Adrenal gland (tissue), 12 donors: ENCODE data around the gene SDK1. TPM values are rescaled to one million over a fixed set of nuclear protein-coding genes. Genes with fewer than 3 reads are reported as not detected.

Experiments used
- DNase-seq, 7 donors: peaks; one replicate each; pipeline ENCODE4 v3.0.0-alpha.2; 2019 to 2020
- H3K27ac ChIP-seq, 5 donors: fragments of 200-600 bp; sonication (generic) in 4 of 5; 1 replicate in 3 of 5; 2 replicates in 2 of 5; pipeline versions ENCODE4 v1.5.1 to v1.8.0; 2016 to 2020; ENCODE audit warnings: mild to moderate bottlenecking in 1 of 5
- H3K27me3 ChIP-seq: fragments of 200-600 bp; 2 replicates; pipeline ENCODE4 v1.8.0; 2021
- H3K36me3 ChIP-seq, 2 donors: fragments of 200-600 bp; replicated peaks in 1 of 2; 1 replicate in 1 of 2; 2 replicates in 1 of 2; pipeline versions ENCODE4 v1.5.1 to v1.8.0; 2018 to 2022
- H3K4me1 ChIP-seq, 2 donors: fragments of 200-600 bp; replicated peaks in 1 of 2; 1 replicate in 1 of 2; 2 replicates in 1 of 2; pipeline versions ENCODE4 v1.5.1 to v1.8.0; 2018 to 2021
- H3K4me3 ChIP-seq, 4 donors: fragments of 200-600 bp; sonication (generic) in 3 of 4; one replicate each; pipeline ENCODE4 v1.5.1; 2016 to 2018
- H3K9me3 ChIP-seq, 3 donors: fragments of 200-600 bp; sonication (generic) in 1 of 3; replicated peaks in 1 of 3; 1 replicate in 2 of 3; 2 replicates in 1 of 3; pipeline versions ENCODE4 v1.5.1 to v1.8.0; 2016 to 2021
- CTCF ChIP-seq, 6 experiments: fragments of 450-650 bp in 4 of 6; fragments of 200-600 bp in 2 of 6; sonication (generic) in 1 of 6; IDR thresholded peaks; 1 replicate in 5 of 6; 2 replicates in 1 of 6; pipeline versions ENCODE4 v1.5.1 to v1.8.0; 2016 to 2021; ENCODE audit warnings: antibody characterized with exemption in 6 of 6, mild to moderate bottlenecking in 2 of 6, moderate library complexity in 1 of 6
- POLR2A ChIP-seq, 2 donors: fragments of 450-650 bp; IDR thresholded peaks; one replicate each; pipeline ENCODE4 v1.6.1; 2017; ENCODE audit warnings: antibody characterized with exemption in 2 of 2, mild to moderate bottlenecking in 2 of 2, moderate library complexity in 1 of 2
- whole genome bisulfite sequencing, 4 donors: extraction: QIAGEN DNeasy Blood & Tissue Kit in 2 of 4; methylation state at CpG; one replicate each; pipeline versions ENCODE4 v1.1.5 to v1.1.7; 2013 to 2017; 5-methylcytosine and 5-hydroxymethylcytosine counted together
- intact Hi-C, 2 donors: fragments of 100-400 bp; cut with DNase I; formaldehyde crosslinking; loops; one replicate each; pipeline versions ENCODE4 v1.14.1 to v1.15.0; 2022 to 2023
- polyA plus RNA-seq, 3 donors: library from polyadenylated mRNA; stranded (reverse); fragments of 200-250 nt in 2 of 3; fragments of 350-450 nt in 1 of 3; fragmentation: Illumina TruSeq in 1 of 3; extraction: RNeasy Lipid Tissue Mini Kit (QIAGEN cat#74804) in 1 of 3; gene quantifications; one replicate each; pipeline ENCODE4 v1.2.3, GENCODE V29; 2013 to 2014
- total RNA-seq, 9 donors: library from RNA; depleted of rRNA in 4 of 9; stranded (reverse); fragments of >200 nt in 4 of 9; fragments of 120-200 nt in 1 of 9; fragmentation: NEBNext Ultra II Directional in 1 of 9; extraction: Animal tissue kit (Norgen Biotek cat#: 25700) in 1 of 9; gene quantifications; one replicate each; pipeline versions ENCODE4 v1.1.0 to v1.2.4, GENCODE V29; 2013 to 2023
- donor health status: healthy with polysubstance abuse.
- donor health status: Bipolar disorder and iron deficiency.
- donor health status: DM: yes; HTN: yes; CAD: no.
- donor health status: DM: no; HTN: no; CAD: no.
- donor health status: DM: no; HTN: no; CAD: no.
- donor health status: DM: yes; HTN: yes; CAD: no.

SDK1 gene
- total and polyA plus RNA-seq, 12 donors, result 0.50 to 3.6 (median 1.5) TPM

DNA sequence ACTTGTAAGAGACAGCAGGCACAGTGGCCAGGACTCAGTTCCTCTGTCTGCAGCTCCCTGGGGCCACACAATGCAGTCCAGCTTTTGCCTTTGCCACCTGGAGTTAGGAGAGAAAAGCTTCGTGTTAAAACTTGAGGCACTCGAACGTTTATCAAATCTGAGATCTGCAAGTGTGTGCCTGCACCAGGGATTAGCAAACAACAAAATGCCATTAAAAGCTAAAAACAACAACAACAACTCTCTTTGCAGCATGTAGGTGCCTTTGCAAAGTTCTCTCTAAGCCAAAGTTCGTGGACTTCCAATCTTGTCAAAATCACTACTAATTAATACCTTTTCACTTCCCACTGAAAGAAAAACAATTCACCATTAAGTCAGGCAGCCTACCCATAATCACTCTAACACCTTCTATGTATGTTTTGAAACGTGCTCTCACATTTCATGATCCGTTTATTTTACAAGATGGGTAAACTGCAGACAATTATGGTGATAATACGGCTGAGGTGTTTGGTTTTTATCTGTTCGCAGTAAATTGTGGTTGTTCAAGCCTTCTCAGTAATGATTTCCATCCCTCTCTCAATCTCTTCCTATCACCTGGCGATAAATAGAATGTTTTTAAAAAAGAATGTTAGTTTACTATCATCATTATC lies 36.2 kb upstream of the SDK1 start:
- Histone ChIP-seq H3K36me3 (no peaks in the 10 kb centered on the region), H3K27ac (no peak overlapping the region), H3K4me1 (no peaks in the 10 kb centered on the region), H3K4me3 (no peak overlapping the region), H3K27me3 (no peaks in the 10 kb centered on the region), H3K9me3 (no peaks in the 10 kb centered on the region)
- no peak for DNase-seq
- intact Hi-C loops, result no loop called here
- WGBS, 4 donors, result 44 to 54% (median 50%) methylated on average over 9 of the region's 9 CpGs
- TF ChIP-seq POLR2A (IDR thresholded peaks at IDR 0.05), result no peak
- TF ChIP-seq CTCF (IDR thresholded peaks at IDR 0.05), result no peak

DNA sequence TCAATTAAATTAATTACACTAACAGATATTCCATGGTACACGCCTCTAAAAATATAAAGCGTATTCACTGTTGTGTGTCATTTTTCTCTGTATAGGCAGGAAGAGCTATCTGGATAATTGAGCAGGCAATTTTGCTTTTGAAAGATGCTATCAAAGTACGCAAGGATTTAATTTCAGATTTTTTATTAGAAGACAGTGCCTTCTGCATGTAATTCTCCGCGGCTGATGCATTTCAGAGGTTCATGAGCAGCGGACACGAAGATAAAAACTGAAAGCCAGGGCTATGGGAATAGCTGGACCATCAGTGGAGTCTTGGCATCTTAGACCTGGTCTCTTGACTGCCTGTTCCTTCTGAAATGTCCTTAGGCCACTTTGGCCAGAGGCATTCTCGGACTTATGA lies 35.7 kb upstream of the SDK1 start:
- H3K4me3 ChIP-seq, result no peak overlapping the region

GRCh38 chr7:3266240-3266639 lies 34.8 kb upstream of the SDK1 start:
- WGBS, 4 donors, result 73 to 83% (median 80%) methylated on average over 4 of the region's 4 CpGs
- intact Hi-C loops, result no loop called here
- TF ChIP-seq POLR2A (IDR thresholded peaks at IDR 0.05), result no peak
- no peak for TF ChIP-seq CTCF (IDR thresholded peaks at IDR 0.05)
- no peaks in the 10 kb centered on the region for H3K36me3 ChIP-seq
- DNase-seq, result no peak
- no peaks in the 10 kb centered on the region for H3K4me1 ChIP-seq
- H3K9me3 ChIP-seq, result no peaks in the 10 kb centered on the region
- no peak overlapping the region for H3K27ac ChIP-seq
- no peaks in the 10 kb centered on the region for H3K27me3 ChIP-seq
- no peak overlapping the region for H3K4me3 ChIP-seq

More for the DNA sequence above, 35.7 kb upstream of the SDK1 start:
- Histone ChIP-seq H3K4me1 (no peaks in the 10 kb centered on the region), H3K27me3 (no peaks in the 10 kb centered on the region), H3K9me3 (no peaks in the 10 kb centered on the region), H3K36me3 (no peaks in the 10 kb centered on the region), H3K27ac (no peak overlapping the region)
- no peak for DNase-seq
- TF ChIP-seq POLR2A (IDR thresholded peaks at IDR 0.05) (no peak), CTCF (IDR thresholded peaks at IDR 0.05) (no peak)
- intact Hi-C loops, result no loop called here
- WGBS, 4 donors, result 82 to 86% (median 83%) methylated on average over 8 of the region's 8 CpGs

DNA sequence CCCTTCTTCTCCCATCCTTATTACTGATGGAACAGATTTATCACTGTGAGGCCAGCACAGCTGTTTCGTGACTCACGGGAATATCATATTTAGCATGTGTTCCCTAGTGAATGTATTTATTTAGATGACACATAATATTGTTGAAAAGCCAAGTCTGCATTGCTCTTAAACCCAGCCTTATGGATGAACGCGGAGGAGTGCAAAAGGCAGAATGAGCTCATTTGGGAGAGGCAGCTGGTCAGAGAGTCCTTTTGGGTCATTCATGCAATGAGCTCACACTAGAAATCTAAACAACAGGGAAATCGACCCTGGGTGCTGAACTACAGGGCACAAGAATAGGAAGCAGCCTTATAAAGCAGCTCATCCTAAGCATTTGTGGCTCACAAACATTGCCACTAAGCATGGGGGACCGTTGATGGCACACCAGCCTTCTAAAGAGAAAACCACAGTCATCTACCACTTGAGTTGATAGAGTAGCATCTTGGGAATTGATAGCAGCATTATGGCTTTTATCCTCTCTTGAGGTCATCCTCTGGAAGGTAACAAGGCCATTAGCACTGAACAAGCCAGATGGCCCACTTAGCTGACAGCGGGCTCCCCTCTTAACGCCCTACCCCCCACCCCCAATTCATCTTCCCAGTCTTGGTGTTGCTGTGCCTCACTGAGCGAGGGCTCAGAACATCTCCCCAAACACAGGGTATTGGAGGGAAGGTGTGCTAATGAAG lies 32.9 kb upstream of the SDK1 start:
- Histone ChIP-seq H3K27ac (no peak overlapping the region), H3K27me3 (no peaks in the 10 kb centered on the region), H3K4me1 (no peaks in the 10 kb centered on the region), H3K9me3 (no peaks in the 10 kb centered on the region), H3K36me3 (no peaks in the 10 kb centered on the region), H3K4me3 (no peak overlapping the region)
- TF ChIP-seq POLR2A (IDR thresholded peaks at IDR 0.05), result no peak
- TF ChIP-seq CTCF (IDR thresholded peaks at IDR 0.05), result no peak
- DNase-seq, result no peak
- WGBS, 4 donors, result 44 to 58% (median 49%) methylated on average over 7 to 9 of the region's 9 CpGs
- intact Hi-C loops, result no loop called here
